ENCODE results near the gene SPDYE9. TPM values are rescaled to one million over a fixed set of nuclear protein-coding genes. Genes with fewer than 3 reads are reported as not detected.
"Not testable (repeated sequence)": the region's sequence is repeated elsewhere in the genome, so short reads cannot be mapped to it uniquely, and the experiment has no call there.

Gene SPDYE9
- total RNA-seq, 1 experiment from 2014 or later: not detected

DNA sequence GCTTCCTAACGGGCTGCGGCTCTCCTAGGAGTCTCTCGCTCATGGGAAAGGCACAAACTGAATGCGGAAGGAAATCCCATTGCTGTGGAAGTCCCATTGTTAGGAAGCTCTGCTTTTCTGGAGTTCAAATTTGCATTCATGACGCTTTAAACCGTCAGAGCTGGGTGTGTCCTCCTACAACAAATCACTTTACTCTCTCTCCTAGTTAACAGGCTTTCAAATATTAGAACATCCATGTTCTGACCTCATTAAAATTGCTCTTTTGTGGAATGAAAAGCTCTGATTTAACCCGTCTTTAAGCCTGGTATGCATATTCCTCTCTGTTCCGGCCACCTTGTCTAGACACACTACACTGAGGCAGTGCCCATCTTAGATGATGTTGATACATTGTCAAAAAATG is 56.2 kb downstream of the SPDYE9 start, which contains the start of gene SPDYE8:
Gene SPDYE8 (minus strand): TSS at position 101 of the 400 bp plus-strand sequence. CDS start 1,800 bp downstream, outside the sequence.
- not testable (repeated sequence) for H3K4me2 ChIP-seq (ENCODE audit: low read length)

More for the DNA sequence above, 56.2 kb downstream of the SPDYE9 start, which contains the start of gene SPDYE8:
- H3K4me1 ChIP-seq (ENCODE audit: control insufficient read depth in 1 of 2, insufficient read depth in 2 of 2, low read length in 2 of 2); H3K27me3 ChIP-seq (ENCODE audit: insufficient read depth, low read length); H3K9me2 ChIP-seq (ENCODE audit: insufficient read depth); H3K4me3 ChIP-seq (replicated peaks in 1 of 2; ENCODE audit: low read depth in 1 of 2, low read length in 2 of 2); H3K9ac ChIP-seq (ENCODE audit: low read length); CTCF ChIA-PET; POLR2A ChIA-PET; DNase-seq (ENCODE audit: low read depth, low spot score); BruUV-seq (replicated peaks); RAD21 ChIA-PET (ENCODE audit: low non-redundant PET in 1 of 2, low total read pairs in 2 of 2, uncharacterized antibody in 2 of 2, unreplicated experiment in 2 of 2); H2AFZ ChIP-seq (ENCODE audit: low read depth, low read length, poor library complexity, severe bottlenecking); ATAC-seq; H4K20me1 ChIP-seq (ENCODE audit: insufficient read depth); intact Hi-C loops (cut with micrococcal nuclease); H3K36me3 ChIP-seq (ENCODE audit: control insufficient read depth in 1 of 2, insufficient read depth in 2 of 2, low read length in 2 of 2); H3K9me3 ChIP-seq (ENCODE audit: control insufficient read depth in 1 of 2, insufficient read depth in 1 of 2, low read depth in 1 of 2, low read length in 2 of 2); H3K79me2 ChIP-seq (ENCODE audit: insufficient read depth, low read length); H3K27ac ChIP-seq (ENCODE audit: low read depth, low read length): not testable (repeated sequence)

Other genes with a start within 250 kb of the SPDYE9 start
- 53.3 TPM for gene POM121, start 160.9 kb downstream of the SPDYE9 start, total RNA-seq (2021; ENCODE audit: unreplicated experiment)
- 1.0 TPM for gene TRIM74, start 116.6 kb downstream of the SPDYE9 start, total RNA-seq (2021; ENCODE audit: unreplicated experiment)
- gene SPDYE8, start 56.3 kb downstream of the SPDYE9 start, total RNA-seq (2021; ENCODE audit: unreplicated experiment): not detected
- not detected for gene SPDYE11, start 28.1 kb downstream of the SPDYE9 start, total RNA-seq (2021; ENCODE audit: unreplicated experiment)
- 70.4 TPM for gene NSUN5, start 222.8 kb upstream of the SPDYE9 start, total RNA-seq (2021; ENCODE audit: unreplicated experiment)
- gene TRIM50, start 242.0 kb upstream of the SPDYE9 start, total RNA-seq (2021; ENCODE audit: unreplicated experiment): not detected
- not detected for gene FKBP6, start 242.1 kb upstream of the SPDYE9 start, total RNA-seq (2021; ENCODE audit: unreplicated experiment)

Measured in HCT116 (cell line).